Lung (tissue), 12 donors: ENCODE data around the gene MFSD6L. TPM values are rescaled to one million over a fixed set of nuclear protein-coding genes. Genes with fewer than 3 reads are reported as not detected.

Experiments
- ATAC-seq: fragments of 200-7000 bp; cut with Tn5 transposase; one replicate; pipeline ENCODE4 v1.9.1; 2020; ENCODE audit warnings: moderate number of reproducible peaks; ENCODE audit not compliant: insufficient read depth, low FRiP score
- DNase-seq, 3 donors: peaks; one replicate each; pipeline ENCODE4 v3.0.0-alpha.2; 2013 to 2017
- H3K27ac ChIP-seq, 2 donors: one replicate each; pipeline ENCODE4 v1.5.1; 2013; ENCODE audit warnings: mild to moderate bottlenecking in 2 of 2, moderate library complexity in 2 of 2, control low read depth in 1 of 2, inconsistent platforms in 1 of 2, low read depth in 1 of 2, low read length in 1 of 2
- H3K27me3 ChIP-seq, 3 donors: one replicate each; pipeline ENCODE4 v1.5.1; 2013; ENCODE audit warnings: low read length in 2 of 3; ENCODE audit not compliant: control insufficient read depth in 3 of 3, insufficient read depth in 3 of 3
- H3K36me3 ChIP-seq, 4 donors: one replicate each; pipeline ENCODE4 v1.5.1; 2013; ENCODE audit warnings: low read length in 4 of 4, mild to moderate bottlenecking in 1 of 4, moderate library complexity in 1 of 4; ENCODE audit not compliant: control insufficient read depth in 4 of 4, insufficient read depth in 4 of 4
- H3K4me1 ChIP-seq, 5 donors: one replicate each; pipeline ENCODE4 v1.5.1; 2013; ENCODE audit warnings: low read length in 5 of 5, mild to moderate bottlenecking in 2 of 5, moderate library complexity in 1 of 5; ENCODE audit not compliant: control insufficient read depth in 5 of 5, insufficient read depth in 5 of 5
- H3K4me3 ChIP-seq: one replicate; pipeline ENCODE4 v1.5.1; 2013; ENCODE audit warnings: mild to moderate bottlenecking, control low read depth, moderate library complexity
- H3K9ac ChIP-seq, 2 donors: one replicate each; pipeline ENCODE4 v1.5.1; 2013; ENCODE audit warnings: low read length in 2 of 2, control low read depth in 1 of 2; ENCODE audit not compliant: insufficient read depth in 1 of 2
- H3K9me3 ChIP-seq, 4 donors: one replicate each; pipeline ENCODE4 v1.5.1; 2013; ENCODE audit warnings: low read length in 3 of 4, mild to moderate bottlenecking in 1 of 4, moderate library complexity in 1 of 4; ENCODE audit not compliant: control insufficient read depth in 4 of 4, insufficient read depth in 3 of 4
- WGBS, 2 donors: extraction: QIAGEN DNeasy Blood & Tissue Kit; methylation state at CpG; one replicate each; pipeline ENCODE4 v1.1.7; 2013; 5-methylcytosine and 5-hydroxymethylcytosine counted together
- polyA plus RNA-seq, 2 donors: library from polyadenylated mRNA; stranded (reverse); fragments of 200-250 nt; gene quantifications; one replicate each; pipeline ENCODE4 v1.2.1, GENCODE V29; 2013
- total RNA-seq, 2 donors: library from RNA; depleted of rRNA in 1 of 2; stranded (reverse); fragments of >200 nt in 1 of 2; gene quantifications; one replicate each; pipeline ENCODE4 v1.2.1, GENCODE V29; 2014 to 2021
- TF ChIP-seq, protein P1 (sequence below): IDR thresholded peaks from 2 replicates; pipeline ENCODE4 v1.5.1; 2012; ENCODE audit warnings: mild to moderate bottlenecking; ENCODE audit errors: control extremely low read depth, extremely low read depth
- donor health status: control.
- donor health status: control.
- donor health status: Bipolar disorder and iron deficiency.
- donor health status: healthy.
- donor health status: DM: yes; HTN: yes; CAD: no.

MFSD6L gene
- total and polyA plus RNA-seq, 4 donors, result 0.68 to 2.1 (median 1.1) TPM

DNA sequence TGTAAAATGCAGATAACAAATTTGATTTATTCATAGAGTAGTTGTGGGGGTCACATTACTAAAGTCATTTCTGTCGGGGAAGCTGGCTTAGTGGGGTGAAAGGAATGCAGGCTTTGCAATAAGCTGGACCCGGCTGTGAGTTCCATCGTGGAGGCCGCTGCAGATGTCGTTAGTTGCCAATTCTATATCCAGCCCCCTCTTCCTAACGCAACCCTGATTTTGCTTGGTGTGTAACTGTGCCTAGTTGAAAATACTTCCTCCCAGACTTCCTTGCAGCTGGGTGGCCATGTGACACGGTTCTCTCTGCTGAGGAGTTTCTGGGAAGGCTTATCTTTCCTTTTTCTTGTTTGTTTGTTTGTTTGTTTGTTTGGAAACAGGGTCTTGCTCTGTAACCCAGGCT, 4.5 kb downstream of the MFSD6L start:
- TF ChIP-seq, protein P1, sequence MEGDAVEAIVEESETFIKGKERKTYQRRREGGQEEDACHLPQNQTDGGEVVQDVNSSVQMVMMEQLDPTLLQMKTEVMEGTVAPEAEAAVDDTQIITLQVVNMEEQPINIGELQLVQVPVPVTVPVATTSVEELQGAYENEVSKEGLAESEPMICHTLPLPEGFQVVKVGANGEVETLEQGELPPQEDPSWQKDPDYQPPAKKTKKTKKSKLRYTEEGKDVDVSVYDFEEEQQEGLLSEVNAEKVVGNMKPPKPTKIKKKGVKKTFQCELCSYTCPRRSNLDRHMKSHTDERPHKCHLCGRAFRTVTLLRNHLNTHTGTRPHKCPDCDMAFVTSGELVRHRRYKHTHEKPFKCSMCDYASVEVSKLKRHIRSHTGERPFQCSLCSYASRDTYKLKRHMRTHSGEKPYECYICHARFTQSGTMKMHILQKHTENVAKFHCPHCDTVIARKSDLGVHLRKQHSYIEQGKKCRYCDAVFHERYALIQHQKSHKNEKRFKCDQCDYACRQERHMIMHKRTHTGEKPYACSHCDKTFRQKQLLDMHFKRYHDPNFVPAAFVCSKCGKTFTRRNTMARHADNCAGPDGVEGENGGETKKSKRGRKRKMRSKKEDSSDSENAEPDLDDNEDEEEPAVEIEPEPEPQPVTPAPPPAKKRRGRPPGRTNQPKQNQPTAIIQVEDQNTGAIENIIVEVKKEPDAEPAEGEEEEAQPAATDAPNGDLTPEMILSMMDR, result no peak
- Histone ChIP-seq H3K9ac (no peak overlapping the region), H3K27me3 (peaks cover 0 to 31% (median 5%) of the 10 kb centered on the region in 3 donors), H3K9me3 (peaks cover 0 to 8% (median 3%) of the 10 kb centered on the region in 4 donors), H3K36me3 (no peaks in the 10 kb centered on the region), H3K27ac (no peak overlapping the region), H3K4me1 (peaks cover 0 to 2% (median 0%) of the 10 kb centered on the region in 5 donors), H3K4me3 (no peak overlapping the region)
- peak in 2 of 3 donors; percentile 50 to 60 for DNase-seq
- ATAC-seq, result no peak
- 29 to 46% methylated on average over 7 of the region's 7 CpGs for WGBS, 2 donors

GRCh38 chr17:8793649-8794048, 5.5 kb downstream of the MFSD6L start:
- peaks cover 0 to 8% (median 3%) of the 10 kb centered on the region in 4 donors for H3K9me3 ChIP-seq
- no peak overlapping the region for H3K9ac ChIP-seq
- 7 to 31% methylated on average over 2 of the region's 2 CpGs for WGBS, 2 donors
- ATAC-seq (no peak), DNase-seq (no peak)
- H3K27me3 ChIP-seq, result peaks cover 0 to 28% (median 5%) of the 10 kb centered on the region in 3 donors
- H3K36me3 ChIP-seq, result no peaks in the 10 kb centered on the region
- H3K4me1 ChIP-seq, result no peaks in the 10 kb centered on the region
- H3K4me3 ChIP-seq, result no peak overlapping the region
- TF ChIP-seq, protein P1, result no peak
- no peak overlapping the region for H3K27ac ChIP-seq

GRCh38 chr17:8792646-8793045, 6.5 kb downstream of the MFSD6L start:
- DNase-seq, result no peak
- Histone ChIP-seq H3K9ac (no peak overlapping the region), H3K36me3 (no peaks in the 10 kb centered on the region), H3K27me3 (peaks cover 0 to 17% (median 5%) of the 10 kb centered on the region in 3 donors), H3K4me1 (no peaks in the 10 kb centered on the region), H3K4me3 (no peak overlapping the region), H3K27ac (no peak overlapping the region), H3K9me3 (peaks cover 0 to 8% (median 3%) of the 10 kb centered on the region in 4 donors)
- ATAC-seq, result no peak
- TF ChIP-seq, protein P1, result no peak
- 61 to 81% methylated on average over 6 of the region's 6 CpGs for WGBS, 2 donors

- H3K9me3 ChIP-seq, result peaks cover 0 to 8% (median 3%) of the 10 kb centered on the region in 4 donors
- no peak overlapping the region for H3K27ac ChIP-seq
- H3K4me1 ChIP-seq, result no peaks in the 10 kb centered on the region
- H3K27me3 ChIP-seq, result peaks cover 0 to 14% (median 2%) of the 10 kb centered on the region in 3 donors
- H3K9ac ChIP-seq, result no peak overlapping the region
- no peaks in the 10 kb centered on the region for H3K36me3 ChIP-seq
- TF ChIP-seq, protein P1, result no peak
- ATAC-seq (no peak), DNase-seq (no peak)
- 90 to 96% methylated on average over 2 of the region's 2 CpGs for WGBS, 2 donors
- no peak overlapping the region for H3K4me3 ChIP-seq
Observed at GRCh38 chr17:8791910-8792270, 7.3 kb downstream of the MFSD6L start.
